IMR-90 (cell line): ENCODE measurements around the gene ADCY2.

Source experiments
- FOS ChIP-seq: fragments of 150-350 bp; IDR thresholded peaks from 2 replicates; pipeline ENCODE4 v1.6.1; 2016; ENCODE audit warnings: low read depth, low read length
- MAZ ChIP-seq: IDR thresholded peaks from 2 replicates; pipeline ENCODE4 v1.6.1; 2012; ENCODE audit warnings: low read depth, mild to moderate bottlenecking, low read length, improper control_type of control experiment, moderate library complexity, borderline replicate concordance
- MXI1 ChIP-seq: IDR thresholded peaks from 2 replicates; pipeline ENCODE4 v1.6.1; 2012; ENCODE audit warnings: low read depth, mild to moderate bottlenecking, low read length, moderate library complexity, borderline replicate concordance
- POLR2A ChIP-seq: IDR thresholded peaks from 2 replicates; pipeline ENCODE4 v1.6.1; 2012; ENCODE audit warnings: mild to moderate bottlenecking, low read depth, low read length
- RAD21 ChIP-seq: IDR thresholded peaks from 2 replicates; pipeline ENCODE4 v1.6.1; 2012; ENCODE audit warnings: low read length, improper control_type of control experiment
- RFX5 ChIP-seq: IDR thresholded peaks from 2 replicates; pipeline ENCODE4 v1.8.0; 2012; ENCODE audit warnings: low read depth, mild to moderate bottlenecking, low read length, moderate library complexity
- SMC3 ChIP-seq: fragments of 150-350 bp; IDR thresholded peaks from 2 replicates; pipeline ENCODE4 v1.6.1; 2016; ENCODE audit warnings: low read depth, mild to moderate bottlenecking, antibody characterized with exemption, low read length, moderate library complexity
- TF ChIP-seq, protein P1 (sequence below): conservative IDR thresholded peaks from 2 replicates; pipeline ENCODE4 v1.5.1; 2012; ENCODE audit warnings: mild to moderate bottlenecking, low read depth, low read length, improper control_type of control experiment

DNA sequence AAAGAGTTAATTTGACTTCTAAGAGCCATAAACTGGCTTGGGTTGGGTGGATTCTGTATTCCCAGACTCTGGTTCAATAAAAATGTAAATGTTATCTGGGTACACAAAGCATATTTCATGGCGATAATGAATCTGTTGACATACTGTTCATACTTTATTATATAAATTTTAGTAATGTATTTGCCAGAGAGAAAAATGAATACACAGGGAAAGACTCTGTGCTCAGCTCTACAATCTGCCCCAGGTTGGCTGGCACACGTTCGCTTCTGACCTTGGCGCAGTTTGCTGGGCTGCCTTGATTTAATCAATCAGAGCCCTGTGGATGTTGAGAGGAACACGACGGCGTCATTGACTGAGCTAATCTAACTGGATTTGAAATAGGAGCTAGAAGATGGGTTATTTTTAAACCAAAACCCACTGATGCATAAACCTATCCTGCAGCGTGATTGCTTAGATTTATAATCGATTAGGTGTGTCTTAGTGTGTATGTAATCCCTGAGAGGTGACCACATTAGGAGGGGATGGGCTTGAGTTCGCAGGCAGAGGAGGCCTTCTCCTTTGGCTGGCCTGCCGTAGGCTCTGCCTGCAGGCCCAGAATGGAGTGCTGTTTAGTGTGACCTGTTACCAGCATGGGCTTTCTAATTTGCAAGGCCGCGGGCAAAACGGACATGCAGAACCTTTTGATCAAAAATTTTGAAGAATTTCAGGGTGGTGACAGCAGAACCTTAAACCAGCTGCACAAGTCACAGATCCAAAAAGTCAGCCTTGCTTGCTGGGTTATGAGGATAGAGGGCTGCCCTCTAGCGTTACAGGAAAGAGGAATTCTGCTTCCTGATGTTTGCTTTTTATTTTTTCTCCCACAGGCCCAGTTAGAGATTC is 3.9 kb upstream of the ADCY2 start:
- TF ChIP-seq, protein P1, sequence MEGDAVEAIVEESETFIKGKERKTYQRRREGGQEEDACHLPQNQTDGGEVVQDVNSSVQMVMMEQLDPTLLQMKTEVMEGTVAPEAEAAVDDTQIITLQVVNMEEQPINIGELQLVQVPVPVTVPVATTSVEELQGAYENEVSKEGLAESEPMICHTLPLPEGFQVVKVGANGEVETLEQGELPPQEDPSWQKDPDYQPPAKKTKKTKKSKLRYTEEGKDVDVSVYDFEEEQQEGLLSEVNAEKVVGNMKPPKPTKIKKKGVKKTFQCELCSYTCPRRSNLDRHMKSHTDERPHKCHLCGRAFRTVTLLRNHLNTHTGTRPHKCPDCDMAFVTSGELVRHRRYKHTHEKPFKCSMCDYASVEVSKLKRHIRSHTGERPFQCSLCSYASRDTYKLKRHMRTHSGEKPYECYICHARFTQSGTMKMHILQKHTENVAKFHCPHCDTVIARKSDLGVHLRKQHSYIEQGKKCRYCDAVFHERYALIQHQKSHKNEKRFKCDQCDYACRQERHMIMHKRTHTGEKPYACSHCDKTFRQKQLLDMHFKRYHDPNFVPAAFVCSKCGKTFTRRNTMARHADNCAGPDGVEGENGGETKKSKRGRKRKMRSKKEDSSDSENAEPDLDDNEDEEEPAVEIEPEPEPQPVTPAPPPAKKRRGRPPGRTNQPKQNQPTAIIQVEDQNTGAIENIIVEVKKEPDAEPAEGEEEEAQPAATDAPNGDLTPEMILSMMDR: no peak
- no peak for TF ChIP-seq POLR2A
- no peak for TF ChIP-seq FOS
- TF ChIP-seq RAD21: no peak
- no peak for TF ChIP-seq SMC3
- no peak for TF ChIP-seq MXI1
- TF ChIP-seq RFX5: no peak
- no peak for TF ChIP-seq MAZ
